A549 (cell line): Measurements from ENCODE around the gene PYGM.

ENCODE experiments used
- CHD2 ChIP-seq: fragments of 150-350 bp; IDR thresholded peaks from 2 replicates; pipeline ENCODE4 v1.6.1; 2014; ENCODE audit warnings: low read length; ENCODE audit not compliant: partially characterized antibody
- CHD4 ChIP-seq: fragments of 200-600 bp; sonication (generic); IDR thresholded peaks from 2 replicates; pipeline ENCODE4 v1.6.1; 2016; ENCODE audit warnings: antibody characterized with exemption, mild to moderate bottlenecking, borderline replicate concordance
- EHMT2 ChIP-seq: fragments of 200-600 bp; sonication (generic); IDR thresholded peaks from 2 replicates; pipeline ENCODE4 v1.6.1; 2016; ENCODE audit warnings: antibody characterized with exemption, low read depth, mild to moderate bottlenecking, moderate library complexity
- MAFK ChIP-seq: fragments of 450-650 bp; IDR thresholded peaks from 2 replicates; pipeline ENCODE4 v1.6.1; 2014; ENCODE audit not compliant: partially characterized antibody
- POLR2A ChIP-seq: IDR thresholded peaks from 2 replicates; pipeline ENCODE4 v1.6.1; 2012; ENCODE audit warnings: mild to moderate bottlenecking, low read length
- ZC3H11A ChIP-seq: fragments of 450-650 bp; IDR thresholded peaks from 2 replicates; pipeline ENCODE4 v1.6.1; 2014; ENCODE audit warnings: antibody characterized with exemption, mild to moderate bottlenecking
- TF ChIP-seq, protein P1 (sequence below): fragments of >200 bp; sonication (Bioruptor Twin); formaldehyde crosslinking; IDR thresholded peaks from 3 replicates; pipeline ENCODE4 v1.5.1; 2016
- TF ChIP-seq, protein P2 (sequence below): IDR thresholded peaks from 2 replicates; pipeline ENCODE4 v1.6.1; 2012; ENCODE audit warnings: low read depth, borderline replicate concordance
- TF ChIP-seq, protein P3 (sequence below): IDR thresholded peaks from 2 replicates; pipeline ENCODE4 v1.6.1; 2012
- TF ChIP-seq, protein P4 (sequence below): IDR thresholded peaks from 2 replicates; pipeline ENCODE4 v1.6.1; 2012

DNA sequence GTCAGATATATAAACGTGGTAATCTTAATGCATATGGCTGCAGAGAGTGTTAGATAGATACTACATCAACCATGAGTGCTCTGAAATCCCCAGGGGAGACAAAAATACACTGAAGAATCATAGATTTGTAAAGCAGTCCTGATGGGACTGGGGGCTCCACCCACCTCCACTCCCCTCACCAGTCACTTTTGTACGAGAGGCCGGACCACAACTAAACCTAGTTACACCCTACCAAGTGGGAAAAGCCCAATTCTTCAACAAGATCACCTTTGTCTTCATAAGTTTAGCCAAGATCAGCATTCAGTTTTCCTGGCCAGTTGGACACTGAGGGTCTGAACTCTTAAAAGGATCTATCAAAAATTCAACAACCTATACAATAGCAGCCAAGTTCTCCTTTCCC, 17.1 kb upstream of the PYGM start:
- TF ChIP-seq ZC3H11A (no peak), MAFK (no peak), POLR2A (no peak), CHD4 (no peak), CHD2 (no peak), EHMT2 (no peak)
- TF ChIP-seq, protein P1, sequence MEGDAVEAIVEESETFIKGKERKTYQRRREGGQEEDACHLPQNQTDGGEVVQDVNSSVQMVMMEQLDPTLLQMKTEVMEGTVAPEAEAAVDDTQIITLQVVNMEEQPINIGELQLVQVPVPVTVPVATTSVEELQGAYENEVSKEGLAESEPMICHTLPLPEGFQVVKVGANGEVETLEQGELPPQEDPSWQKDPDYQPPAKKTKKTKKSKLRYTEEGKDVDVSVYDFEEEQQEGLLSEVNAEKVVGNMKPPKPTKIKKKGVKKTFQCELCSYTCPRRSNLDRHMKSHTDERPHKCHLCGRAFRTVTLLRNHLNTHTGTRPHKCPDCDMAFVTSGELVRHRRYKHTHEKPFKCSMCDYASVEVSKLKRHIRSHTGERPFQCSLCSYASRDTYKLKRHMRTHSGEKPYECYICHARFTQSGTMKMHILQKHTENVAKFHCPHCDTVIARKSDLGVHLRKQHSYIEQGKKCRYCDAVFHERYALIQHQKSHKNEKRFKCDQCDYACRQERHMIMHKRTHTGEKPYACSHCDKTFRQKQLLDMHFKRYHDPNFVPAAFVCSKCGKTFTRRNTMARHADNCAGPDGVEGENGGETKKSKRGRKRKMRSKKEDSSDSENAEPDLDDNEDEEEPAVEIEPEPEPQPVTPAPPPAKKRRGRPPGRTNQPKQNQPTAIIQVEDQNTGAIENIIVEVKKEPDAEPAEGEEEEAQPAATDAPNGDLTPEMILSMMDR = no peak
- TF ChIP-seq, protein P2, sequence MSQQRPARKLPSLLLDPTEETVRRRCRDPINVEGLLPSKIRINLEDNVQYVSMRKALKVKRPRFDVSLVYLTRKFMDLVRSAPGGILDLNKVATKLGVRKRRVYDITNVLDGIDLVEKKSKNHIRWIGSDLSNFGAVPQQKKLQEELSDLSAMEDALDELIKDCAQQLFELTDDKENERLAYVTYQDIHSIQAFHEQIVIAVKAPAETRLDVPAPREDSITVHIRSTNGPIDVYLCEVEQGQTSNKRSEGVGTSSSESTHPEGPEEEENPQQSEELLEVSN = no peak
- TF ChIP-seq, protein P3, sequence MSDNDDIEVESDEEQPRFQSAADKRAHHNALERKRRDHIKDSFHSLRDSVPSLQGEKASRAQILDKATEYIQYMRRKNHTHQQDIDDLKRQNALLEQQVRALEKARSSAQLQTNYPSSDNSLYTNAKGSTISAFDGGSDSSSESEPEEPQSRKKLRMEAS = no peak
- TF ChIP-seq, protein P4, sequence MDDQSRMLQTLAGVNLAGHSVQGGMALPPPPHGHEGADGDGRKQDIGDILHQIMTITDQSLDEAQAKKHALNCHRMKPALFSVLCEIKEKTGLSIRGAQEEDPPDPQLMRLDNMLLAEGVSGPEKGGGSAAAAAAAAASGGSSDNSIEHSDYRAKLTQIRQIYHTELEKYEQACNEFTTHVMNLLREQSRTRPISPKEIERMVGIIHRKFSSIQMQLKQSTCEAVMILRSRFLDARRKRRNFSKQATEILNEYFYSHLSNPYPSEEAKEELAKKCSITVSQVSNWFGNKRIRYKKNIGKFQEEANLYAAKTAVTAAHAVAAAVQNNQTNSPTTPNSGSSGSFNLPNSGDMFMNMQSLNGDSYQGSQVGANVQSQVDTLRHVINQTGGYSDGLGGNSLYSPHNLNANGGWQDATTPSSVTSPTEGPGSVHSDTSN = no peak
